Right lung (tissue), 10 donors: ENCODE data around the gene GNAS-AS1. TPM values are rescaled to one million over a fixed set of nuclear protein-coding genes. Genes with fewer than 3 reads are reported as not detected.
A peak's percentile ranks its signal among the peaks of the same experiment; 100 is the strongest.

Experiments used
- DNase-seq, 2 donors: peaks; one replicate each; pipeline ENCODE4 v3.0.0-alpha.2; 2013
- long read RNA-seq, 8 donors: transcript quantifications; one replicate each; lab custom pipeline, GENCODE V29; 2026
- polyA plus RNA-seq, 5 donors: library from polyadenylated mRNA; unstranded; fragments of 120-200 nt; gene quantifications; one replicate each; pipeline versions ENCODE4 v1.2.1 to v1.2.3, GENCODE V29; 2013; ENCODE audit warnings: inconsistent platforms in 1 of 5, low replicate concordance in 1 of 5; ENCODE audit not compliant: insufficient read length in 5 of 5, insufficient read depth in 1 of 5

Gene GNAS-AS1
- under 1 TPM; 0.55 to 0.89 (median 0.82) TPM for polyA plus RNA-seq
- long read RNA-seq, donor 1 = 0 reads
- long read RNA-seq, donor 2, partial matches to known transcripts = 2,663 of 2,748 reads
- long read RNA-seq, donor 2, other reads (novel, unspliced or antisense) = 85 of 2,748 reads
- long read RNA-seq, donor 3 = 0 reads
- long read RNA-seq, donor 4, partial matches to known transcripts = 2,324 of 2,781 reads
- long read RNA-seq, donor 4, other reads (novel, unspliced or antisense) = 457 of 2,781 reads
- long read RNA-seq, donor 5, partial matches to known transcripts = 3,597 of 3,752 reads
- long read RNA-seq, donor 5, other reads (novel, unspliced or antisense) = 155 of 3,752 reads
- long read RNA-seq, donor 6, partial matches to known transcripts = 4,378 of 4,577 reads
- long read RNA-seq, donor 6, other reads (novel, unspliced or antisense) = 199 of 4,577 reads
- long read RNA-seq, donor 7 = 0 reads
- long read RNA-seq, donor 8, partial matches to known transcripts = 1,329 of 1,394 reads
- long read RNA-seq, donor 8, other reads (novel, unspliced or antisense) = 65 of 1,394 reads

DNA sequence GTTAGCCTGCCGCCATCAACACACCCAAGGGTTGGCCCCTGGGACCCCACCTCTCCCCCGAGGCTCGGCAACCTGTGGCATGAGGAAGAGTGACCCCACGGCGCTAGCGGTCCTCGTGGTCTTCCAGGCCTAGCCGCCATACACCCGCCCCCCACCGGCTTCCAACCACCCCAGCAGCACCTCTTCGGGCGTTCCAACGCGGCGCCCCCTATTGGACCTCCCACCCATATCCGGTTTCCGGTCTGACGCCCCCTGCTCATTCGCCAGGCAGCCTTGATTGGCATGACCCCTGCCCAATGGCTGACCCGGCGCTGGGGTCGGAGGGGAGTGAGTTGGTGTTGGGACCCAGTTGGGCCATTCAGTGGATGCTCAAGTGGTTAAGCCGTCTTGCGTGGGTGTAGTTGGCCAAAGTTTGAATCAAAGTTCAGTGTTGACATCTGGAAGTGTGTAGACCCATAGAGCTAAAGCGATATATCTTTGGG lies at the start of gene GNAS-AS1:
GNAS-AS1 (minus strand) TSS at position 210 of the 482 bp plus-strand sequence.
- DNase-seq = peak; percentile 78 to 79

- no peak for DNase-seq
Measured at GRCh38 chr20:58900397-58900796, 49.7 kb upstream of the GNAS-AS1 start.

- no peak for DNase-seq
Measured at GRCh38 chr20:58899512-58899911, 48.8 kb upstream of the GNAS-AS1 start.

GRCh38 chr20:58898629-58899408 lies 48.1 kb upstream of the GNAS-AS1 start:
- DNase-seq = no peak

DNA sequence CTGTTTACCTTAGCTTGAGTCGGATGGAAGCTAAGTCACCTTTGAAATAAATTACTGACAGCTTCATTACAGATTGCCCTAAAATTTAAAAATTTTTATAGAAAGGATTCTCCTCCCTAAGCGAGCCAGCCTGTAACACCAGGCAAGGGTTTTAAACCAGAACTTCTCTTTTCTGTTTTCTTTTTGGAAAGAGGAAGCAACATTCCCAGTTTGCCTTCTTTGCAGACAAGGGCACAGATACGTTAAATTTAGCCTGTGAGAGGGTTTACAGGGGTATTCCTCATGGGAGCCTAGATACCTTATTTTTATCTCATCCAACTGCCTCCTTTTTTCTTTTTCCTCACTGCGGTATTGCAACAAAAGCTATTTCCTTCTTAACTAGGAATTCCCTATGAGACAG lies 46.8 kb upstream of the GNAS-AS1 start:
- DNase-seq = no peak

DNA sequence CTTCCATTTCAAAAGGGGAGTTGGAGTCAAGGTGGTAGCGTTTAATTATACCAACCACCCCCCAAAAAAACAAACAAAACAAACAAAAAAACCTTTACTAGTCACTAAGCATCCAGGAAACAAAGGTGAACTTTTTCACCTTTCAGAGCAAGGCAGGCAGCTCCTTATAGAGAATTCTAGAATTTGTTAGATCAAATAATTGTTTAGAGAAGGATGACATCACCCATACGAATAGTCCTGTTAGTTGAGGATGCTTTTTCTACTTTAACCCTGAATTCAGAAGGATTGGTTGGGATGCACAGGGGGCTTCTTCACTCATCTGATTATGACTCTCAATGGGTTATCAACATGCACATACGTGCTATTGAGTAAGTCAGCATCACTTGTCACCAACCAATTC lies 46.1 kb upstream of the GNAS-AS1 start:
- no peak for DNase-seq

DNA sequence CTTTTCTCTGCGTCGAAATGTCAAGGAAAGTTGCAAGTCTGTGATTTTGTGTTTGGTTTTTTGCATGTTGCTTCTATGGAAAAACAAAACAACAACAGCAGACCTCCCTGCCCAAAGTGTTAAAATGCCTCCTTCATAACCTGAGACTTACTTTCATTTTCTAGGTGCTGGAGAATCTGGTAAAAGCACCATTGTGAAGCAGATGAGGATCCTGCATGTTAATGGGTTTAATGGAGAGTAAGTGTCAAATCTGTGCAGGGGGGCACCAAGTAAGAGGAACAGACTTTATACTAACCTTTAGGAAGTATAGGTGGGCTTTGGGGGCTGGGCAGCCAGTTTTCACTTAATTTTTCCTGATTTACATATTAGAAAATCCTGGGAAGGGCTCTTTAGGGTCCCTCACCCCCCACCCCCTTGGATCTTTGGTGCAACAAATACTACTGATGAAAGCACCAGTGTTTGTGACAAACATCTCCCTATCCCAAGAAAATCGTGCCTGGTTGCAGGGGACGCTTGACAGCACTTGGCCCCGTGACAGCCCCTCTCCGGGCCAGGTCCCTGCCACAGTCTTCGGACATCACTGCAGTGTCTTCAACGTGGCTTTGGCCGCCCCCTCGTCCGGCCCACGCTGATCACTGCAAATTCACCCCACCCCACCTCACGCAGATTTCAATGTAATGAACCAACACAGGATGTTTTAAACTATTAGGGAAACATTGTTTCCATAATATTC lies 44.9 kb upstream of the GNAS-AS1 start:
- DNase-seq = no peak

GRCh38 chr20:58894652-58895447 lies 44.1 kb upstream of the GNAS-AS1 start:
- DNase-seq = no peak

DNA sequence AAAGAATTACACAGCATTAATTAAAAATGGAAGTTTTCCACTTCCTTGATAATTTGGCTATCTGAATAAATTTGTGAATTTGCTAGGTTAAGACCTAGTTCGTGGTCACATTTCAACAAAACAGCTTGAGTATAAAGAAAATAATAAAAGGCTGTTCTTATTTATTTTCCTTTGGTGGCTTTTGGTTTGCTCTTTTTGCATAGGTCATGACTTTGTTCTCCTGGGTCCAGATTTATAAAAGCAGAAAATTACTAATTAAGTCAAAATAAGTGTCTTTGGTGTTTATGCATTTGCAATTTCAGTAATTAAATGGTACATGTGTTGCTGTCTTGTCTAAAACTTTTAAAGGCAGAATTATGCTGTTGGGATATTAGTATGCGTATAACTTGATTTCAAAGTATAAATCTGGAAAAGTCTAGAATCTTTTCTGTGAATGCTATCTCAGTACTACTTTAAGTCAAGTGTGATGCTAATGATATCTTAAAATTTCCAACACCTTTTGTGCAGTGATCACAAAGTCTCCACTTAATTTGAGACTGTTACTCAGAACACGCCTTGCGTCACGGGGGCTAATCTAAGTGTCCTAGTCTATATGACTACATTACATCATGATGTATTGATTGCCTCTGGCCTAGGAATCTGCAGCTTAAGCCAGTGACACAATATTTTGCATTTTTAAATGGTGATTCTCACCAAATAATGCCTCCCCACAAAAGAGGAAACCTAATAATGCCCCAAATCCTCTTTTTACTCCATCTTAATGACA lies 42.8 kb upstream of the GNAS-AS1 start:
- no peak for DNase-seq

GRCh38 chr20:58892932-58893224 lies 42.2 kb upstream of the GNAS-AS1 start:
- no peak for DNase-seq

DNA sequence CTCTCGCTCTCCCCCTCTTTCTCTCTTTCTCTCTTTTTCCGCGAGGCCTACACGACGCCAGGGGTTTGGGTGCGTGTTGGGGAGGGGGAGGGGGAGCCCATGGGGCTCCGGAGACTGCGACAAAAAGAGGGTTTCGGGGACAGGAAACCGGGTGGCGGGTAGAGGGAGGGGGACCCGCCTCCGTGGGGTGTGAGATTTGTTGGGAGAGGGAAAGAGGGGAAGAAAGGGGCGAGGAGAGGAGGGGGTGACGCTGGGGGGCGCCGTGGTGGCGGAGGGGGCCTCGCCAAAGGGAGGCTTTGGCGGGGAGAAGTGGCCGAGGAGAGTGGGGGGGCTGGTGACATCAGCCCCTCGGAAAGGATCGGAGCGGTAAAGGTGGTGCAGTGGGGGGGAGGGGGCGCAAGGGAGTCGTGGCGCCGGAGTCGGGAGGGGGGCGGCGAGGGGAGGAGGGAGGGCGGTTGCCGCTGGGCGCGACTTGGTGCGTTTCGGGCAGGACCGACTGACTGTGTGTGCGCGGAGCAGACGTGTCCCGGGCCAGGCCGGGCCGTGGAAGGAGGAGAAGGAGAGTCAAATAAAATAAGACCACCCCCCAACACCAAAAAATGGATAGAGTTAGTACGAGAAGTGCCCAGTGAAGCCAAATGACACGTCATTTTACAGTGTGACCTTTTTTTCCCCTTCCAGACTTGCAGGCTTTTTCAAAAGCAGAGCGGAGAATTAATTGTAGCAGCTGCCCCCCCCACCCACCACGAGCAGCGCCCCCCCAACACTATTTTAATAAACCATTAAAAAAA lies 41.6 kb upstream of the GNAS-AS1 start:
- DNase-seq = peak; percentile 81 to 82

DNA sequence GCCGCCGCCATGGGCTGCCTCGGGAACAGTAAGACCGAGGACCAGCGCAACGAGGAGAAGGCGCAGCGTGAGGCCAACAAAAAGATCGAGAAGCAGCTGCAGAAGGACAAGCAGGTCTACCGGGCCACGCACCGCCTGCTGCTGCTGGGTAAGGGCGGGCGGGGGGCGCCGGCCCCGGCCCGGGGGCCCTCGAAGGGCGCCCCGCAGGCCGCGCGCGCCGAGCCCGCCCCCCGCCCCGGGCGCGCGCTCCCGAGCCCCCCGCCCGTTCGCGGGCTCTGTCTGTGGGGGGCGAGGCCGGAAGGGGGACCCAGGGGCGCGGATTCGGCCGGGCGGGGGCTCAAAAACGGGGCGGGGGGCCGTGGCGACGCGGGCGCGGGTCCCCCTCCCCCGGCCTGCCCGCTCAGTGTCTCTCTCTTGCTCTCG lies 41.0 kb upstream of the GNAS-AS1 start:
- no peak for DNase-seq

GRCh38 chr20:58891086-58891717 lies 40.5 kb upstream of the GNAS-AS1 start:
- no peak for DNase-seq

DNA sequence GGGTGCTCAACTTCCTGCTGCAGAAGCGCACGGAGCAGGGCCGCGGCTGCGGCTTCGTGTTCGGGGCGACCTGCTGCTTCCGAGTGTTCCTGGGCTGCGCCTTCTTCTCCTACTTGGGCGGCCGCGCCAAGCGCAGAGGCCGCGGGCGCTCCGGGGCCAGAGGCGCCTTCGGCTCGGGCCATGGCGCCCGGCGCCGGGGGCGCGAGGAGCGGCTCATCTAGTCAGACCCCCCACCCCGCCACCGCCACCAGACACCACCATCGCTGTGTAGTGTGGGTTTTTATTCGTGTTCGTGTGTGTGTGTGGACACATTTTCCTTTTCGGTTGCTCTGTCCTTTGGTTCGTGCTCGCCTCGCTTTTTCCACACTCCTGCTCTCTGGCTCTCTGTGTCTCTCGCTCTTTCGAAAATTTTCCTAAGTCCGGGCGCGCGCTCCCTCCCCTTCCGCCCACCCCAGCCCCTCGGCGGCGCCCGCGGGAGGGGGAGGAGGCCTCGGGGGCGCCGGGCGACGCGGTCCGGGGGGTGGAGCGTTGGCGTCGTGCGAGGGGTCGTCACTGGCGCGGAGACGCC lies 39.9 kb upstream of the GNAS-AS1 start:
- peak; percentile 93 to 94 for DNase-seq

GRCh38 chr20:58889798-58890517 lies 39.3 kb upstream of the GNAS-AS1 start:
- peak in 1 of 2 donors; percentile 62 for DNase-seq

DNA sequence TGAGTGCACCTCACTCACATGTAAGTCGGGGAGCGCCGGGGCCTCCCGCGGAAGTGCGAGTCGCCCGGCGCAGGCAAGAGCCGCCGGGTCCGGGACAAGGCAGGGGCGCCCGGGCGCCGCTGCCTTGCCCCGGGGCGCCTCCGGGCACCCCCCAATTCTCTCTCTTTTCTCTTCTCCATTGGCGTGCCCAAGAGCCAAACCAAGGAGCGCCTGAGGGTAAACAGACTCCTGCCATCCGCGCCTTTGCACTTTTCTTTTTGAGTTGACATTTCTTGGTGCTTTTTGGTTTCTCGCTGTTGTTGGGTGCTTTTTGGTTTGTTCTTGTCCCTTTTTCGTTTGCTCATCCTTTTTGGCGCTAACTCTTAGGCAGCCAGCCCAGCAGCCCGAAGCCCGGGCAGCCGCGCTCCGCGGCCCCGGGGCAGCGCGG lies 38.6 kb upstream of the GNAS-AS1 start:
- DNase-seq = no peak

- peak; percentile 75 to 79 for DNase-seq
Measured at GRCh38 chr20:58888521-58889333, 38.0 kb upstream of the GNAS-AS1 start.
